H9 (cell line): ENCODE data around the gene ANKRD22. TPM values are rescaled to one million over a fixed set of nuclear protein-coding genes. Genes with fewer than 3 reads are reported as not detected.

Experiments
- DNase-seq: peaks from one replicate; pipeline ENCODE4 v3.0.0-alpha.2; 2017
- H2AFZ ChIP-seq: one replicate; pipeline ENCODE4 v1.6.1; 2013; ENCODE audit warnings: mild to moderate bottlenecking, low read length, control low read depth, moderate library complexity
- H2AK5ac ChIP-seq: 2 replicates; pipeline ENCODE4 v1.6.1; 2013; ENCODE audit warnings: low read length, control low read depth, mixed read lengths; ENCODE audit not compliant: insufficient read length
- H2BK120ac ChIP-seq: one replicate; pipeline ENCODE4 v1.6.1; 2013; ENCODE audit warnings: low read depth, mild to moderate bottlenecking, low read length, control low read depth, inconsistent platforms; ENCODE audit not compliant: poor library complexity, severe bottlenecking
- H2BK12ac ChIP-seq: 2 replicates; pipeline ENCODE4 v1.6.1; 2013; ENCODE audit warnings: low read length, control low read depth, mixed read lengths, low read depth; ENCODE audit not compliant: insufficient read length
- H2BK15ac ChIP-seq: 2 replicates; pipeline ENCODE4 v1.6.1; 2013; ENCODE audit warnings: low read depth, low read length, control low read depth
- H2BK20ac ChIP-seq: one replicate; pipeline ENCODE4 v1.6.1; 2013; ENCODE audit warnings: low read depth, mild to moderate bottlenecking, low read length, control low read depth, inconsistent platforms; ENCODE audit not compliant: poor library complexity, severe bottlenecking
- H2BK5ac ChIP-seq: 2 replicates; pipeline ENCODE4 v1.6.1; 2013; ENCODE audit warnings: low read length, control low read depth, mixed read lengths; ENCODE audit not compliant: insufficient read length
- H3K14ac ChIP-seq: 2 replicates; pipeline ENCODE4 v1.6.1; 2013; ENCODE audit warnings: low read length, control low read depth; ENCODE audit not compliant: insufficient read depth
- H3K18ac ChIP-seq: 2 replicates; pipeline ENCODE4 v1.6.1; 2013; ENCODE audit warnings: low read depth, mild to moderate bottlenecking, mixed read lengths, low read length, control low read depth; ENCODE audit not compliant: insufficient read length
- H3K23ac ChIP-seq: 2 replicates; pipeline ENCODE4 v1.6.1; 2013; ENCODE audit warnings: low read length, control low read depth, mixed read lengths, low read depth; ENCODE audit not compliant: insufficient read length
- H3K23me2 ChIP-seq: 2 replicates; pipeline ENCODE4 v1.6.1; 2013; ENCODE audit warnings: low read depth, mild to moderate bottlenecking, mixed read lengths, low read length, control low read depth; ENCODE audit not compliant: insufficient read length, poor library complexity, severe bottlenecking
- H3K27ac ChIP-seq: 2 replicates; pipeline ENCODE4 v1.5.1; 2013; ENCODE audit warnings: low read length, control low read depth, mixed read lengths, low read depth; ENCODE audit not compliant: insufficient read length
- H3K27me3 ChIP-seq: 2 replicates; pipeline ENCODE4 v1.6.1; 2013; ENCODE audit warnings: low read length, control low read depth, inconsistent platforms; ENCODE audit not compliant: insufficient read depth
- H3K4ac ChIP-seq: 2 replicates; pipeline ENCODE4 v1.6.1; 2013; ENCODE audit warnings: low read depth, mild to moderate bottlenecking, control low read depth, inconsistent platforms, low read length, moderate library complexity
- H3K4me1 ChIP-seq: 2 replicates; pipeline ENCODE4 v1.6.1; 2013; ENCODE audit warnings: low read length, control low read depth, inconsistent platforms; ENCODE audit not compliant: insufficient read depth
- H3K4me2 ChIP-seq: 2 replicates; pipeline ENCODE4 v1.6.1; 2013; ENCODE audit warnings: low read length, control low read depth, mixed read lengths; ENCODE audit not compliant: insufficient read length, insufficient read depth
- H3K56ac ChIP-seq: 2 replicates; pipeline ENCODE4 v1.6.1; 2013; ENCODE audit warnings: low read depth, mild to moderate bottlenecking, mixed read lengths, low read length, control low read depth; ENCODE audit not compliant: insufficient read length
- H3K79me1 ChIP-seq: 2 replicates; pipeline ENCODE4 v1.6.1; 2013; ENCODE audit warnings: low read depth, mild to moderate bottlenecking, moderate library complexity, low read length, control low read depth, inconsistent platforms; ENCODE audit not compliant: insufficient read depth, poor library complexity, severe bottlenecking
- H3K79me2 ChIP-seq: 2 replicates; pipeline ENCODE4 v1.6.1; 2013; ENCODE audit warnings: low read length, control low read depth, inconsistent platforms; ENCODE audit not compliant: insufficient read depth
- H3K9ac ChIP-seq: 2 replicates; pipeline ENCODE4 v1.6.1; 2013; ENCODE audit warnings: low read length, control low read depth, mixed read lengths; ENCODE audit not compliant: insufficient read length; ENCODE audit errors: extremely low read depth
- H3K9me3 ChIP-seq: one replicate; pipeline ENCODE4 v1.6.1; 2013; ENCODE audit warnings: low read depth, low read length, inconsistent platforms; ENCODE audit not compliant: control insufficient read depth
- H3T11ph ChIP-seq: one replicate; pipeline ENCODE4 v1.6.1; 2013; ENCODE audit warnings: mild to moderate bottlenecking, low read length, control low read depth, inconsistent platforms
- H4K20me1 ChIP-seq: one replicate; pipeline ENCODE4 v1.6.1; 2013; ENCODE audit not compliant: control insufficient read depth, insufficient read length, insufficient read depth
- H4K5ac ChIP-seq: 2 replicates; pipeline ENCODE4 v1.6.1; 2013; ENCODE audit warnings: low read depth, mild to moderate bottlenecking, mixed read lengths, low read length, control low read depth; ENCODE audit not compliant: insufficient read length
- H4K8ac ChIP-seq: replicated peaks from 2 replicates; pipeline ENCODE4 v1.6.1; 2013; ENCODE audit warnings: low read length, control low read depth, mixed read lengths, low read depth; ENCODE audit not compliant: insufficient read length
- H4K91ac ChIP-seq: 2 replicates; pipeline ENCODE4 v1.6.1; 2013; ENCODE audit warnings: low read depth, mild to moderate bottlenecking, moderate library complexity, mixed read lengths, low read length, control low read depth; ENCODE audit not compliant: insufficient read length
- H3K27ac Mint-ChIP-seq, 3 experiments: 2 replicates in 2 of 3; 3 replicates in 1 of 3; pipeline ENCODE4 v1.8.0; 2020 to 2021; ENCODE audit warnings: mixed read lengths in 3 of 3, mild to moderate bottlenecking in 1 of 3, moderate library complexity in 1 of 3
- H3K27me3 Mint-ChIP-seq: 2 replicates; pipeline ENCODE4 v1.8.0; 2021; ENCODE audit warnings: low read depth, mild to moderate bottlenecking, moderate library complexity, mixed read lengths
- H3K36me3 Mint-ChIP-seq, 3 experiments: 2 replicates in 2 of 3; 3 replicates in 1 of 3; pipeline ENCODE4 v1.8.0; 2020 to 2021; ENCODE audit warnings: low read depth in 3 of 3, mixed read lengths in 3 of 3; ENCODE audit not compliant: insufficient read depth in 1 of 3
- H3K4me1 Mint-ChIP-seq, 2 experiments: 2 replicates each; pipeline ENCODE4 v1.8.0; 2020; ENCODE audit warnings: mixed read lengths in 2 of 2
- H3K4me3 Mint-ChIP-seq, 2 experiments: 2 replicates in 1 of 2; 3 replicates in 1 of 2; pipeline ENCODE4 v1.8.0; 2020 to 2021; ENCODE audit warnings: mild to moderate bottlenecking in 2 of 2, mixed read lengths in 2 of 2, moderate library complexity in 1 of 2
- H3K9me3 Mint-ChIP-seq, 2 experiments: 2 replicates in 1 of 2; 3 replicates in 1 of 2; pipeline ENCODE4 v1.8.0; 2020; ENCODE audit warnings: mild to moderate bottlenecking in 2 of 2, mixed read lengths in 2 of 2, moderate library complexity in 1 of 2
- total RNA-seq: library from RNA; stranded (reverse); gene quantifications from 2 replicates; pipeline ENCODE4 v1.2.1, GENCODE V29; 2021
- TF ChIP-seq, protein P1 (sequence below): fragments of 200-600 bp; sonication (generic); conservative IDR thresholded peaks from 3 replicates; pipeline ENCODE4 v1.8.0; 2021; ENCODE audit warnings: antibody characterized with exemption, mild to moderate bottlenecking

Gene ANKRD22
- total RNA-seq, 1 experiment from 2014 or later, result not detected

DNA sequence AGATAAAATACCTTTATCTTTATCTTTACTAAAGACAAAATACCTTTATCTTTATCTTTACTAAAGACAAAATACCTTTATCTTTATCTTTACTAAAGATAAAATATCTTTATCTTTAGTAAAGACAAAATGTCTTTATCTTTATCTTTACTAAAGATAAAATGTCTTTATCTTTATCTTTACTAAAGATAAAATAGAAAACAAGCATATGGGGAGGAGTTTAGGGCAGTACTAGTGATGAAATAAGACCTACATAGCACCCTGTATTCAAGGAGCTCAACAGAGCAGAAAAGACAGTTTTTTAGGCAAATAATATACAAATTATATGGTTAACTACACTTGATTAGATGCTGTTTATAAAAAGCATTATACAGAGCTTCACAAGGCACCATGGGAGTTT, 19.3 kb downstream of the ANKRD22 start:
- no peak overlapping the region for H2BK120ac ChIP-seq
- no peak overlapping the region for H3K4ac ChIP-seq
- H2BK15ac ChIP-seq, result no peak overlapping the region
- no peak overlapping the region for H2BK5ac ChIP-seq
- H3K79me2 ChIP-seq, result no peaks in the 10 kb centered on the region
- H2AK5ac ChIP-seq, result no peak overlapping the region
- no peak overlapping the region for H3K23ac ChIP-seq
- H4K5ac ChIP-seq, result no peak overlapping the region
- H3K9ac ChIP-seq, result no peak overlapping the region
- H3K23me2 ChIP-seq, result no peaks in the 10 kb centered on the region
- no peak overlapping the region for H4K91ac ChIP-seq
- Mint-ChIP-seq H3K36me3 (no peaks in the 10 kb centered on the region), H3K4me1 (0 out of 4 replicates have a peak, but pooled peaks cover 0 to 2% of the 10 kb centered on the region in 2 experiments), H3K27me3 (peaks cover 1% of the 10 kb centered on the region; the same call in 1 of the 2 replicates), H3K27ac (no peak overlapping the region), H3K4me3 (no peak overlapping the region), H3K9me3 (no peaks in the 10 kb centered on the region)
- no peaks in the 10 kb centered on the region for H3K4me1 ChIP-seq
- no peak overlapping the region for H2BK20ac ChIP-seq
- H3K9me3 ChIP-seq, result no peaks in the 10 kb centered on the region
- H2BK12ac ChIP-seq, result no peak overlapping the region
- no peak overlapping the region for H2AFZ ChIP-seq
- H4K8ac ChIP-seq, result no peak overlapping the region
- no peak overlapping the region for H3T11ph ChIP-seq
- no peaks in the 10 kb centered on the region for H4K20me1 ChIP-seq
- H3K14ac ChIP-seq, result no peak overlapping the region
- H3K79me1 ChIP-seq, result no peaks in the 10 kb centered on the region
- no peak overlapping the region for H3K18ac ChIP-seq
- TF ChIP-seq, protein P1, sequence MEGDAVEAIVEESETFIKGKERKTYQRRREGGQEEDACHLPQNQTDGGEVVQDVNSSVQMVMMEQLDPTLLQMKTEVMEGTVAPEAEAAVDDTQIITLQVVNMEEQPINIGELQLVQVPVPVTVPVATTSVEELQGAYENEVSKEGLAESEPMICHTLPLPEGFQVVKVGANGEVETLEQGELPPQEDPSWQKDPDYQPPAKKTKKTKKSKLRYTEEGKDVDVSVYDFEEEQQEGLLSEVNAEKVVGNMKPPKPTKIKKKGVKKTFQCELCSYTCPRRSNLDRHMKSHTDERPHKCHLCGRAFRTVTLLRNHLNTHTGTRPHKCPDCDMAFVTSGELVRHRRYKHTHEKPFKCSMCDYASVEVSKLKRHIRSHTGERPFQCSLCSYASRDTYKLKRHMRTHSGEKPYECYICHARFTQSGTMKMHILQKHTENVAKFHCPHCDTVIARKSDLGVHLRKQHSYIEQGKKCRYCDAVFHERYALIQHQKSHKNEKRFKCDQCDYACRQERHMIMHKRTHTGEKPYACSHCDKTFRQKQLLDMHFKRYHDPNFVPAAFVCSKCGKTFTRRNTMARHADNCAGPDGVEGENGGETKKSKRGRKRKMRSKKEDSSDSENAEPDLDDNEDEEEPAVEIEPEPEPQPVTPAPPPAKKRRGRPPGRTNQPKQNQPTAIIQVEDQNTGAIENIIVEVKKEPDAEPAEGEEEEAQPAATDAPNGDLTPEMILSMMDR, result no peak
- H3K56ac ChIP-seq, result no peak overlapping the region
- H3K27me3 ChIP-seq, result no peaks in the 10 kb centered on the region
- H3K4me2 ChIP-seq, result no peak overlapping the region
- no peak overlapping the region for H3K27ac ChIP-seq
- no peak for DNase-seq
